Measurements from ENCODE around the gene AGO3.
A peak's percentile ranks its signal among the peaks of the same experiment; 100 is the strongest.

GRCh38 chr1:35931446-35932157, 697 bp downstream of the AGO3 start:
- TF ChIP-seq MIER2 (CRISPR knock-in tag; IDR thresholded peaks at IDR 0.05), result no peak
- no peak for TF ChIP-seq U2AF1 (optimal IDR thresholded peaks at IDR 0.05; ENCODE audit: low read depth, low read length)
- no peak for TF ChIP-seq CTCF (CRISPR knock-in tag; IDR thresholded peaks at IDR 0.05)
- TF ChIP-seq EP300 (IDR thresholded peaks at IDR 0.05; ENCODE audit: low read depth in 2 of 2, low read length in 2 of 2), result no peak
- TF ChIP-seq EP300 (CRISPR knock-in tag; IDR thresholded peaks at IDR 0.05; ENCODE audit: borderline replicate concordance), result no peak
- TF ChIP-seq GLI4 (CRISPR knock-in tag; IDR thresholded peaks at IDR 0.05; ENCODE audit: borderline replicate concordance), result 0 out of 2 replicates have a peak, but pooled peaks have one; percentile 41
- TF ChIP-seq, protein P1, sequence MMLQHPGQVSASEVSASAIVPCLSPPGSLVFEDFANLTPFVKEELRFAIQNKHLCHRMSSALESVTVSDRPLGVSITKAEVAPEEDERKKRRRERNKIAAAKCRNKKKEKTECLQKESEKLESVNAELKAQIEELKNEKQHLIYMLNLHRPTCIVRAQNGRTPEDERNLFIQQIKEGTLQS (CRISPR knock-in tag; IDR thresholded peaks at IDR 0.05), result no peak
- no peak for TF ChIP-seq NCOA1 (CRISPR knock-in tag; IDR thresholded peaks at IDR 0.05)
- no peak for TF ChIP-seq PRDM10 (CRISPR knock-in tag; IDR thresholded peaks at IDR 0.05; ENCODE audit: low read depth)
- no peak for TF ChIP-seq ZFX (CRISPR knock-in tag; IDR thresholded peaks at IDR 0.05; ENCODE audit: low read depth)
